Measurements from ENCODE around the gene FRS3.

DNA sequence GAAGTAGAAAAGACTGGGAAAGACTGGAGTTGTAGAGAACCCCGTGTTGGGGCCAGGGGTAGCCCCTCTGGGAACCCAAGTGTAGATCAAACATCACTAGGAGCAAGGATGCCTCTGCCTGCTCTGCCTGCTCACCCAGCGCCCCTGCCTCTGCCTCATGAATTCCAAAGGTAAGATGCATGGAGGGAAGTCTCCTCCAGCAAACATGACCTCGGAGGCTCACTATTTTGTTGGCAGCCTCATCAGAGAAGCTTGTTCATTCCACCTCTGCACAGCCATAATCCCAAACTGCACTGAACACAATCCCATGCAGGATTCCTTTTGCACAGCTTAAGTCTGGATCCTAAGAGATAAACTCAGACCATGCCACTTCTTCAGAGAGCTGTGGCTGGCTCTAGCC is 4.9 kb downstream of the FRS3 start:
- TF ChIP-seq, protein P1, sequence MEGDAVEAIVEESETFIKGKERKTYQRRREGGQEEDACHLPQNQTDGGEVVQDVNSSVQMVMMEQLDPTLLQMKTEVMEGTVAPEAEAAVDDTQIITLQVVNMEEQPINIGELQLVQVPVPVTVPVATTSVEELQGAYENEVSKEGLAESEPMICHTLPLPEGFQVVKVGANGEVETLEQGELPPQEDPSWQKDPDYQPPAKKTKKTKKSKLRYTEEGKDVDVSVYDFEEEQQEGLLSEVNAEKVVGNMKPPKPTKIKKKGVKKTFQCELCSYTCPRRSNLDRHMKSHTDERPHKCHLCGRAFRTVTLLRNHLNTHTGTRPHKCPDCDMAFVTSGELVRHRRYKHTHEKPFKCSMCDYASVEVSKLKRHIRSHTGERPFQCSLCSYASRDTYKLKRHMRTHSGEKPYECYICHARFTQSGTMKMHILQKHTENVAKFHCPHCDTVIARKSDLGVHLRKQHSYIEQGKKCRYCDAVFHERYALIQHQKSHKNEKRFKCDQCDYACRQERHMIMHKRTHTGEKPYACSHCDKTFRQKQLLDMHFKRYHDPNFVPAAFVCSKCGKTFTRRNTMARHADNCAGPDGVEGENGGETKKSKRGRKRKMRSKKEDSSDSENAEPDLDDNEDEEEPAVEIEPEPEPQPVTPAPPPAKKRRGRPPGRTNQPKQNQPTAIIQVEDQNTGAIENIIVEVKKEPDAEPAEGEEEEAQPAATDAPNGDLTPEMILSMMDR (IDR thresholded peaks at IDR 0.05) = no peak
- no peak for TF ChIP-seq POLR2A (IDR thresholded peaks at IDR 0.05)

Data from tibial nerve (tissue), 3 donors.